IPS-15b (cell line): ENCODE data around the gene TBX18.

Experiments used
- H3K27me3 ChIP-seq: one replicate; pipeline ENCODE4 v1.6.1; 2013; ENCODE audit warnings: low read length; ENCODE audit not compliant: control insufficient read depth, insufficient read depth
- H3K36me3 ChIP-seq: one replicate; pipeline ENCODE4 v1.6.1; 2013; ENCODE audit warnings: low read length; ENCODE audit not compliant: control insufficient read depth, insufficient read depth
- H3K4me1 ChIP-seq: one replicate; pipeline ENCODE4 v1.6.1; 2013; ENCODE audit warnings: mild to moderate bottlenecking, low read length; ENCODE audit not compliant: control insufficient read depth, insufficient read depth
- H3K4me3 ChIP-seq: one replicate; pipeline ENCODE4 v1.5.1; 2013; ENCODE audit warnings: low read depth, low read length
- H3K9ac ChIP-seq: one replicate; pipeline ENCODE4 v1.6.1; 2013; ENCODE audit warnings: low read depth, mild to moderate bottlenecking, low read length
- H3K9me3 ChIP-seq: one replicate; pipeline ENCODE4 v1.6.1; 2013; ENCODE audit warnings: mild to moderate bottlenecking, low read length; ENCODE audit not compliant: control insufficient read depth, insufficient read depth

The TBX18 gene

DNA sequence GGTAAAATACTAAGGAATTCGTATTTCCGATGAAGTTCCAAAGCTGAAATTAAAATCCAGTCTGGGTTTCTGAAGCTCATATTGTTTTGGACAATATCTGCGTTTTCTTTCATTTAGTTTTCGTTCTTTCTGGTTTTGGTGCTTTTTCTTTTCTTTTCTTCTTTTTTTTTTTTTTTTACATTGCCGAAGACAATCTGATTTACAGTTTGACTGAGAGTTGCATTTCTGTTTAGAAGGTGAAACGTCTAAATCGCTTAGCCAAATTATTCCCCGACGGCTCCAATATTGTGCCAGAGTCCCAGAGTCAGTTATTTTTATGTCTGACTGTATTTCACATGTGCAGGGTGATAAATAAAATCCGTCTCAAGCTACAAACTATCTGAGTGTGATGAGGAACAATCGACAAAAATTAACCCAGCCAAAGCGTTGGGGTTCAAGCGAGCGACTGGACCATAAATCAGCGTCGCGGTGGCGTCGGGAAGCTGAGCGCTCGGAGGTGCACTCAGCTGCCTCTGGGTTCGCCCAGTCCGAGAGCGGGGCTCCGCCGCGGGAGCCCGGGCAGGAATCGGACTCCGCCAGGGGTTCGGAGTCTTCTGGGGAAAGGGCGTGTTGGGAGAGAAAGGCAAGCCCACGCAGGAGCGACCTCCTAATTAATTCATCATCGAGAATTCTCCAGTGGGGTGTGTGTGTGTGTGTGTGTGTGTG is 8.2 kb upstream of the TBX18 start:
- Histone ChIP-seq H3K4me3 (peak overlapping the region; percentile 63), H3K27me3 (peaks cover 99% of the 10 kb centered on the region), H3K9ac (no peak overlapping the region), H3K9me3 (no peaks in the 10 kb centered on the region), H3K4me1 (no peaks in the 10 kb centered on the region), H3K36me3 (no peaks in the 10 kb centered on the region)

- no peaks in the 10 kb centered on the region for H3K9me3 ChIP-seq
- peaks cover 99% of the 10 kb centered on the region for H3K27me3 ChIP-seq
- H3K4me3 ChIP-seq: no peak overlapping the region
- no peak overlapping the region for H3K9ac ChIP-seq
- no peaks in the 10 kb centered on the region for H3K4me1 ChIP-seq
- H3K36me3 ChIP-seq: no peaks in the 10 kb centered on the region
Measured at GRCh38 chr6:84771756-84772356, 7.5 kb upstream of the TBX18 start.

DNA sequence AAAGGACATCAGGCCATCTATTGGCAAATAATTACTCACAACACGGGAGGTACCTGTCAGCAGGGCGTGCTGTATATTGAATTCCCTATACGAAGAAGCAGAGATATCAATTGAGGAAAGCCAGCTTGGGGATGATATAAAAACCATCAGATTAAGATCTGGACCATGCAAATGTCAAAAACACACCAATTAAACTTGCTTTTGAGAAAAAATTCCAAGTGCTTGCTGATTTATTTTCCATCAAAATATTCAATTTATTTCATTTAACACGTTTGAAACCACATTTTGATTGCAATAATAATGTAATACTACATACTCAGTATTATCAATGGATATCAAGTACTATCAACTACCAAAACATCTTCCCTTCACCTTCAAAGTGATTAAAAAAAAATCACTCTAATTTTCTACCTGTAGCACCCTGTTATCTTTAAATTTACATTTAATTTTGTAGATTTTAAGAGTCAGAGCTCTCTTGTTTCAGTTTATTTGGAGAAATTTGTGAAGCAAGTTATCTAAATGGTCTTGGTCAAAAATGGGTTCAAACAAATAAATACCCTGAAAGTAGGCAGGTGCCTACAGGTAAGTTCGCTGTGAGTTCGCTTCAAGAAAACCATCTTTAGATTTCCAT is 6.8 kb upstream of the TBX18 start:
- Histone ChIP-seq H3K4me1 (no peaks in the 10 kb centered on the region), H3K9ac (no peak overlapping the region), H3K36me3 (no peaks in the 10 kb centered on the region), H3K27me3 (peaks cover 99% of the 10 kb centered on the region), H3K4me3 (no peak overlapping the region), H3K9me3 (no peaks in the 10 kb centered on the region)

GRCh38 chr6:84770521-84770920 is 6.1 kb upstream of the TBX18 start:
- no peaks in the 10 kb centered on the region for H3K9me3 ChIP-seq
- no peak overlapping the region for H3K4me3 ChIP-seq
- no peak overlapping the region for H3K9ac ChIP-seq
- H3K27me3 ChIP-seq: peaks cover 99% of the 10 kb centered on the region
- H3K4me1 ChIP-seq: no peaks in the 10 kb centered on the region
- H3K36me3 ChIP-seq: no peaks in the 10 kb centered on the region

DNA sequence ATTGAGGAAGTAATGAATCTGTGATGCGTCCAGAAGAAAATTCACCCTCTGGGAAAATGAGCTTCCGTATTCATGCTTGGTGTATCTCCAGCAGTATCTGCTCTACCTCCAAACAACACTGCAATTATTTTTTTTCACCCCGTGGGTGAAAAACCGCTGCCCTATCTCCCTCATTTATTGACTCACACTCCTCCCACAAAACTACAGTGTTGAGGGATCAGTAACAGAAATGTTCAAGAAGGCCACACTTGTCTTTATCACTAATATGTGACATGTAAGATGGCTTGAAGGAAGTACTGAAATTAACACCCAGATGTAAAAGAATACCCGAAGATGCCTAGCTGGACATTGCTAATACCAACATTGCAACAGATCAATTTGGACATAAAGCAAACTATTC is 4.9 kb upstream of the TBX18 start:
- H3K9me3 ChIP-seq: no peaks in the 10 kb centered on the region
- no peaks in the 10 kb centered on the region for H3K36me3 ChIP-seq
- no peak overlapping the region for H3K9ac ChIP-seq
- no peaks in the 10 kb centered on the region for H3K4me1 ChIP-seq
- H3K27me3 ChIP-seq: peaks cover 99% of the 10 kb centered on the region
- H3K4me3 ChIP-seq: no peak overlapping the region

GRCh38 chr6:84768442-84769174 is 4.2 kb upstream of the TBX18 start:
- no peak overlapping the region for H3K9ac ChIP-seq
- peak overlapping the region; percentile 27 for H3K4me3 ChIP-seq

GRCh38 chr6:84767526-84768201 is 3.3 kb upstream of the TBX18 start:
- Histone ChIP-seq H3K4me3 (peak overlapping the region; percentile 49), H3K9ac (no peak overlapping the region), H3K36me3 (no peaks in the 10 kb centered on the region), H3K27me3 (peaks cover 97% of the 10 kb centered on the region), H3K9me3 (no peaks in the 10 kb centered on the region), H3K4me1 (no peaks in the 10 kb centered on the region)

More at GRCh38 chr6:84768442-84769174, 4.2 kb upstream of the TBX18 start:
- Histone ChIP-seq H3K9me3 (no peaks in the 10 kb centered on the region), H3K36me3 (no peaks in the 10 kb centered on the region), H3K27me3 (peaks cover 97% of the 10 kb centered on the region), H3K4me1 (no peaks in the 10 kb centered on the region)

DNA sequence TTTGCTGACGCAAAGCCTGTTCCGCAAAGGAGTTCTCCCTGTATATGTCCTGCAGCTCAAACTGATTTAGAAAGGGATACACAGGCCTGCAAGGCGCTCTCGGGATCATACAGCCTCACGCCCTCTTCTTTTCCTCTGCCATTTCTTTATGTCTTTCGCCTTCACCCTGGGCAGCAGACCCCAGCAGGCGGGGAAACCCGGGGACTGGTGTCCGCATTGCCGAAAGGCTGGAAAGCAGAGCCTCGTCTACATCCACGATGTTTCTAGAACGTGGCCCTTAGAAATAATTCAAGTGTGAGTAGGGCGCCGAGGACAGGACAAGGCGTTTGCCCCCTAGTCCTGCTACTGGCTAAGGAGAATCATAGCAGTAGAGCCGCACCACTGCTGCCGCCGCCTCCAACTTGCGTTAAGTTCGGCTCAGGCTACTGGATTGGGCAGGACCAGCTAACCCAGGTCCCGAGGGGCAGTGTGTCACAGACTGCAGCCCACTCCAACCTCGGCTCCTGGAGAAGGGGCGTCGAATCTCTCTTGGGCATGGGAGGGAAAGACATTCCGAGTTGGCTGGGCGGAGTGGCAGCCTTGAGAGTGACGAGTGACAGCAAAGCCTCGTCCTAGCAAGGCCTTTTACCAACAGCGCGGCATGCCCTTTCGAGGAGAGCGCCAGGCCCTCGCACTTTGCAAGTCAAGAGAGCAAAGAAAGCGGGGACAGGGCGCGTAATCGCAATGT is 2.6 kb upstream of the TBX18 start:
- no peak overlapping the region for H3K9ac ChIP-seq
- peaks cover 97% of the 10 kb centered on the region for H3K27me3 ChIP-seq
- peak overlapping the region; percentile 49 for H3K4me3 ChIP-seq
- no peaks in the 10 kb centered on the region for H3K9me3 ChIP-seq
- no peaks in the 10 kb centered on the region for H3K36me3 ChIP-seq
- no peaks in the 10 kb centered on the region for H3K4me1 ChIP-seq

GRCh38 chr6:84766118-84766798 is 1.9 kb upstream of the TBX18 start:
- Histone ChIP-seq H3K9me3 (no peaks in the 10 kb centered on the region), H3K27me3 (peaks cover 97% of the 10 kb centered on the region), H3K4me3 (peak overlapping the region; percentile 49), H3K9ac (no peak overlapping the region), H3K36me3 (no peaks in the 10 kb centered on the region), H3K4me1 (no peaks in the 10 kb centered on the region)

DNA sequence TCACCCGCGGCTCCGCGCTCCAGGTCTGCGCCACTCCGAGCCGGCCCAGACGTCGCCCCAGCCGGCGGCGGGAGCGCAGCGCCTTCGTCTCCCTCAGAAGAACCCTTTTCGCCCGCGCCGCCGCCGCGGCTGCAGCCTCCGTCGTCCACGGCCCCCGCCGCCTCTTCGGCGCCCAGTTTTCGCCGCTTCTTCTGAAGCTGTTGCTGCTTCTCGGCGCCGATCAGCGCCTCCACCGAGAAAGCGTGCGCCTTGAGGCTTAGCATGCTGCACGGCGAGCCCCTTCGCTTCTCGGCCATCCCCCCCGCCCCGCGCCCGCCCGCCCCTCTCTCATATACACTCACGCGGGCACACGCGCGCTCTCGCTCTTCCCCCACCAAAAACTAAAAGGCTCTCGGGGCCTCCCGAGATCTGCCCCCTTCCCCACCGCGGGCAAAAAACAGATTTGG is 489 bp downstream of the TBX18 start:
- H3K4me1 ChIP-seq: no peaks in the 10 kb centered on the region
- H3K27me3 ChIP-seq: peaks cover 91% of the 10 kb centered on the region
- peak overlapping the region; percentile 54 for H3K4me3 ChIP-seq
- no peaks in the 10 kb centered on the region for H3K9me3 ChIP-seq
- H3K9ac ChIP-seq: no peak overlapping the region
- no peaks in the 10 kb centered on the region for H3K36me3 ChIP-seq
